IPS DF 6.9 (cell line): ENCODE results near the gene GYG1.

Source experiments
- DNase-seq: peaks from one replicate; pipeline ENCODE4 v3.0.0-alpha.2; 2013; ENCODE audit warnings: low read depth, low spot score
- H3K27ac ChIP-seq: one replicate; pipeline ENCODE4 v1.5.1; 2013; ENCODE audit warnings: low read length, control low read depth
- H3K27me3 ChIP-seq: 2 replicates; pipeline ENCODE4 v1.6.1; 2013; ENCODE audit warnings: mild to moderate bottlenecking, low read length; ENCODE audit not compliant: control insufficient read depth, insufficient read depth
- H3K36me3 ChIP-seq: 2 replicates; pipeline ENCODE4 v1.6.1; 2013; ENCODE audit warnings: low read length; ENCODE audit not compliant: control insufficient read depth, insufficient read depth
- H3K4me1 ChIP-seq: 2 replicates; pipeline ENCODE4 v1.6.1; 2013; ENCODE audit warnings: low read length; ENCODE audit not compliant: control insufficient read depth, insufficient read depth
- H3K4me3 ChIP-seq: 2 replicates; pipeline ENCODE4 v1.5.1; 2013; ENCODE audit warnings: mild to moderate bottlenecking, low read length
- H3K9me3 ChIP-seq: 2 replicates; pipeline ENCODE4 v1.6.1; 2013; ENCODE audit warnings: low read length, inconsistent platforms; ENCODE audit not compliant: control insufficient read depth, insufficient read depth
- WGBS: extraction: QIAGEN DNeasy Blood & Tissue Kit; methylation state at CpG from one replicate; pipeline ENCODE4 v1.1.7; 2013; ENCODE audit warnings: mixed read lengths, missing lambda C conversion rate; ENCODE audit not compliant: insufficient read length, insufficient coverage; 5-methylcytosine and 5-hydroxymethylcytosine counted together

Gene GYG1

GRCh38 chr3:149016242-149016641 lies 24.9 kb downstream of the GYG1 start:
- Histone ChIP-seq H3K27me3 (no peaks in the 10 kb centered on the region), H3K4me1 (peaks cover 9% of the 10 kb centered on the region; the same call in 1 of the 2 replicates), H3K4me3 (no peak overlapping the region), H3K9me3 (no peaks in the 10 kb centered on the region), H3K27ac (no peak overlapping the region), H3K36me3 (no peaks in the 10 kb centered on the region)
- no CpG with 5 or more reads among the region's 2 CpGs for WGBS
- no peak for DNase-seq

DNA sequence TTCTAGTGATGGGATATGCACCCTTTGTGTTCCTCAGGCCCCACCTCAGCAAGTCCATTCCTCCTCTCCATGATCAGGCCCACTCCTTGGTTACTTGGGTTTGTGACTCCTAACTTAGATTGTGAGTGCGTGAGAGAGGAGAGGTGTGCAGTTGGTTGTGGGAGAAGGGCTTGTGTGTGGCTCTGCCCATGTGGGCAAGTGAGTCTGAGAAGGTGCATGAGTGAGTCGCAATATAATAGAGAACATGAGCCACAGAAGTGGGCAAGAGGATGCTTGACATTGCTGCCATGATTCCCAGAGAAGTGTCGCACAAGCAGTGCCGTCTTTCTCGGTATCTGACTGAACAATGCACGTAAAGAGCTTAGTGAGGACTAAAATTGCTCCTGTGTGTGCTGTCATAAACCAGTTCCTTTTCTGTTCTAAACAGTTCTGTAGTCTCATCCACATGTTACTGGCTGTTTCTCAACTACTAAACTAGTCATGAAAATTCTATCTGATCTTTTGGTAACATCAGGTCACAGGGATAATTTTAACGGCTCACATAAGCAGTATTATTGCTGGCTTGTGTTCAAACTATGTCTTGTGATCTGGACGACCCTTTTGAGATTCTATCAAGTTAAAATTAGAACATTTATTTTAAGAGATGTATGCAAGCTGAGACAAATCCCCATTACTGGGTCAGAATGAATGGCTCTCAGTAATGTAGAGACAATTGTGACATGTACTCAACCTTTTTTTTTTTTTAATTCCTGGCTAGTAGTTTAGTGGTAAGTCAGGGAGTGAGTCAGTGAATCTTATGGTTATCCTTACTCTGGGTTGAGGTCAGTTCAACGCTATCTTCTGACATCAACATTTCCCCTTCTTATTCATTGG lies 25.6 kb downstream of the GYG1 start:
- Histone ChIP-seq H3K9me3 (no peaks in the 10 kb centered on the region), H3K27me3 (no peaks in the 10 kb centered on the region), H3K27ac (no peak overlapping the region), H3K4me3 (no peak overlapping the region), H3K4me1 (peaks cover 13% of the 10 kb centered on the region; the same call in 1 of the 2 replicates), H3K36me3 (no peaks in the 10 kb centered on the region)
- no CpG with 5 or more reads among the region's 9 CpGs for WGBS
- DNase-seq = no peak

GRCh38 chr3:149018247-149018646 lies 26.9 kb downstream of the GYG1 start:
- peaks cover 13% of the 10 kb centered on the region; the same call in 1 of the 2 replicates for H3K4me1 ChIP-seq
- no peaks in the 10 kb centered on the region for H3K9me3 ChIP-seq
- H3K36me3 ChIP-seq = no peaks in the 10 kb centered on the region
- no peaks in the 10 kb centered on the region for H3K27me3 ChIP-seq
- H3K27ac ChIP-seq = no peak overlapping the region
- no peak for DNase-seq
- no peak overlapping the region for H3K4me3 ChIP-seq
- WGBS = no CpG with 5 or more reads among the region's 1 CpG

- Histone ChIP-seq H3K27ac (no peak overlapping the region), H3K27me3 (no peaks in the 10 kb centered on the region), H3K4me3 (no peak overlapping the region), H3K36me3 (peaks cover 6% of the 10 kb centered on the region; the same call in 1 of the 2 replicates), H3K9me3 (no peaks in the 10 kb centered on the region; the same call in none of the 2 replicates), H3K4me1 (peaks cover 13% of the 10 kb centered on the region; the same call in 1 of the 2 replicates)
- no CpG with 5 or more reads among the region's 4 CpGs for WGBS
- DNase-seq = no peak
Observed at GRCh38 chr3:149019580-149019979, 28.2 kb downstream of the GYG1 start.

GRCh38 chr3:149020196-149020838 lies 29.0 kb downstream of the GYG1 start:
- Histone ChIP-seq H3K27me3 (no peaks in the 10 kb centered on the region), H3K4me1 (peaks cover 13% of the 10 kb centered on the region; the same call in 1 of the 2 replicates), H3K27ac (no peak overlapping the region), H3K4me3 (no peak overlapping the region), H3K36me3 (peaks cover 10% of the 10 kb centered on the region; the same call in 1 of the 2 replicates), H3K9me3 (no peaks in the 10 kb centered on the region; the same call in none of the 2 replicates)
- DNase-seq = no peak
- no CpG with 5 or more reads among the region's 3 CpGs for WGBS

DNA sequence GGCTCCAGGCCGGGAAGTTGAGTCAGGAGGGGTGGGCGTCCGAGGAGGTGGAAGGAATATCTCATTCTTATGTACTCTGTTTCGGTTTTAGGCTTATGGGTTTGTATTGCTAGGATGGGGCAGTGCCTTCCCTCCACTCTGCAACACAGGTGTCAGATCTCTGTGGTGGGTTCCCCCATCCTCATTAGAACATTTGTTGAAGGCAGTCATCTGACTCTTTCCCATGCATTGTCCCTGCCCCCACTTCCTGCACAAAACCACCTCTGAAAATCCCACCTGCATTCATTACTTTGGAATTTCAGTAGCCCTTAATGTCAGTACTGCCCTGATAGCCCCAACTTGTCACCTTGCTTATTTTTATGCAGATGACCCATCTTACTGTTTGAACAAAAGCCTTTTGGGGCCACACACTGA lies 29.5 kb downstream of the GYG1 start:
- Histone ChIP-seq H3K9me3 (no peaks in the 10 kb centered on the region; the same call in none of the 2 replicates), H3K27me3 (no peaks in the 10 kb centered on the region), H3K36me3 (peaks cover 10% of the 10 kb centered on the region; the same call in 1 of the 2 replicates), H3K4me3 (no peak overlapping the region), H3K27ac (no peak overlapping the region), H3K4me1 (peaks cover 13% of the 10 kb centered on the region; the same call in 1 of the 2 replicates)
- DNase-seq = peak; percentile 41
- no CpG with 5 or more reads among the region's 4 CpGs for WGBS

DNA sequence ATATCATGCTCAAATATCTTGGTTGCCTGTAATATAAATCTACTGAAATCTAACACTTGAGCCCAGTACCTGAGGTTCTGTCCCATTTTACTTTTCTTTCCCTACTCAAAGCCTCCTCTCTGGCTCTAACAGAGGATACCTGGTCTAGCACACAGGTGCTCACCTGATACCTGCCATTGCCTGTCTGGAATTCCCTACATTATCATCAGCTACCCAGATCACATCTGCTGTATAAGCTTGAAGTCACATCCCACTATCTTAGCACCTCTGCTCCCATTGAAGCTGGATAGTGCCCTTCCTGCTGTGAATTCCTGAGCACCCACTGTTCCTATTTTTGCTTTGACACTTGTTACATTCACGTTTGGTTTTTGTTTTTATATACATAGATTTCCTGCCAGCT lies 30.5 kb downstream of the GYG1 start:
- Histone ChIP-seq H3K36me3 (peaks cover 10% of the 10 kb centered on the region; the same call in 1 of the 2 replicates), H3K4me1 (peaks cover 13% of the 10 kb centered on the region; the same call in 1 of the 2 replicates), H3K4me3 (no peak overlapping the region), H3K27me3 (no peaks in the 10 kb centered on the region), H3K9me3 (no peaks in the 10 kb centered on the region; the same call in none of the 2 replicates), H3K27ac (no peak overlapping the region)
- WGBS = no CpG with 5 or more reads among the region's 1 CpG
- DNase-seq = no peak

GRCh38 chr3:149023951-149024350 lies 32.6 kb downstream of the GYG1 start:
- Histone ChIP-seq H3K36me3 (peaks cover 10% of the 10 kb centered on the region; the same call in 1 of the 2 replicates), H3K4me3 (no peak overlapping the region), H3K4me1 (peaks cover 13% of the 10 kb centered on the region; the same call in 1 of the 2 replicates), H3K27me3 (no peaks in the 10 kb centered on the region), H3K27ac (no peak overlapping the region), H3K9me3 (no peaks in the 10 kb centered on the region; the same call in none of the 2 replicates)
- WGBS = no CpG with 5 or more reads among the region's 3 CpGs
- no peak for DNase-seq

GRCh38 chr3:149026718-149027117 lies 35.4 kb downstream of the GYG1 start:
- Histone ChIP-seq H3K9me3 (no peaks in the 10 kb centered on the region; the same call in none of the 2 replicates), H3K4me1 (0 out of 2 replicates have a peak, but pooled peaks cover 2% of the 10 kb centered on the region), H3K27me3 (no peaks in the 10 kb centered on the region), H3K36me3 (peaks cover 10% of the 10 kb centered on the region; the same call in 1 of the 2 replicates), H3K27ac (no peak overlapping the region), H3K4me3 (no peak overlapping the region)
- no peak for DNase-seq
- no CpG with 5 or more reads among the region's 4 CpGs for WGBS

- H3K36me3 ChIP-seq = no peaks in the 10 kb centered on the region; the same call in 1 of the 2 replicates
- no CpG with 5 or more reads among the region's 2 CpGs for WGBS
- DNase-seq = no peak
- no peaks in the 10 kb centered on the region for H3K27me3 ChIP-seq
- no peak overlapping the region for H3K4me3 ChIP-seq
- no peaks in the 10 kb centered on the region for H3K4me1 ChIP-seq
- H3K9me3 ChIP-seq = no peaks in the 10 kb centered on the region
- H3K27ac ChIP-seq = no peak overlapping the region
Observed at GRCh38 chr3:149031096-149031495, 39.8 kb downstream of the GYG1 start.
